ENCODE data around the gene PIGBOS1. TPM values are rescaled to one million over a fixed set of nuclear protein-coding genes. Genes with fewer than 3 reads are reported as not detected.

PIGBOS1 gene
- total RNA-seq, 1 donor from 2014 or later, result 10.1 TPM

DNA sequence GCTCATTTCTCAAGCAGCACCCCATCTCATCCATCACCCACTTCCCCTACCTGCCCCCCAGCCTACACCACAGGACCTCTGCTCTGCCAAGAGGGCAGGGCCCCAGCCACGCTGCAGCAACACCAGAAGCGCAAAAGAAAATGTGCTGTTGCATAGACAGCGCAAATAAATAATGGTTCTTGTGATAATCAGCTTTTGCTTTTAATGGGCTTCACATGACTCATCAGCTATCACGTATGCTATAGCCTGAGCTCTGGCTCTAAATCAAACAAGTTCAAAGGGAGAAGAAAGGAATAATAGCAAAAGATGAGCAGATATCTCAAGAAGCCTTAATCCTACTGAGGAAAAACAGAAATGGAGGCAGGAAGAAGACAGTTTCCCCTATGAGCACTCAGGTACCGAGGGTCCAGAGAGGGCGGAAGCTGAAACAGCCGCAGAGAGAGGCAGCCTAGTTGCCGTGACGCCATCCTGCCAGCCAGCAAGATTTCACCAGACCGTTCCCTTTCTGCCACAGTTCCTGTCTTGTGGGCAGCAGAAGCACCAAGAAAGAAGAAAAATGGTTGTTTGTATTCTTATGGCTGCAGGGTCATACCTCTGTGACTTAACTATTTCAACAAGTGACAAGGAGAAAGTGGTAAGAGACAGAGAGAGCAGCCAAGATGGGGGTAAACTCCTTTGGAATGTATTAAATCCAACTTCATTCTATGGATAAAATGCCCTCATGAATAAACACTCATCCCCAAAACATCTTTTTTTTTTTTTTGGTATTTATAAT is 51.3 kb downstream of the PIGBOS1 start:
- DNase-seq (ENCODE audit: low spot score), result no peak

Other genes with a start within 250 kb of the PIGBOS1 start
- 61.8 TPM for gene RSL24D1, start 122.2 kb downstream of the PIGBOS1 start, total RNA-seq
- 26.8 TPM for gene RAB27A, start 29.3 kb downstream of the PIGBOS1 start, total RNA-seq
- 14.4 TPM for gene PIGB, start 99 bp upstream of the PIGBOS1 start, total RNA-seq
- gene CCPG1, start 89.2 kb upstream of the PIGBOS1 start, total RNA-seq, result 98.5 TPM
- 1.3 TPM for gene PIERCE2, start 89.4 kb upstream of the PIGBOS1 start, total RNA-seq
- 0.67 TPM for gene DNAAF4, start 189.1 kb upstream of the PIGBOS1 start, total RNA-seq